ENCODE results near the gene TCIRG1. TPM values are rescaled to one million over a fixed set of nuclear protein-coding genes. Genes with fewer than 3 reads are reported as not detected.
A peak's percentile ranks its signal among the peaks of the same experiment; 100 is the strongest.

Gene TCIRG1
- total and polyA plus RNA-seq, 2 of the 13 experiments (the other 11 are each of a cell fraction or from before 2014, with no cell fraction given), result 48.0 to 69.6 TPM

- no peak for TF ChIP-seq REST (IDR thresholded peaks at IDR 0.05; ENCODE audit: borderline replicate concordance in 1 of 2, low read depth in 1 of 2, low read length in 2 of 2)
- no peak for TF ChIP-seq EHMT2 (IDR thresholded peaks at IDR 0.05; ENCODE audit: borderline replicate concordance, low read depth, low read length)
- no peak for TF ChIP-seq KIAA2018 (CRISPR knock-in tag; IDR thresholded peaks at IDR 0.05; ENCODE audit: borderline replicate concordance)
- TF ChIP-seq HNRNPLL (IDR thresholded peaks at IDR 0.05; ENCODE audit: low read depth, low read length, poor library complexity, severe bottlenecking), result peak; percentile 89
- TF ChIP-seq TRAFD1 (CRISPR knock-in tag; IDR thresholded peaks at IDR 0.05; ENCODE audit: borderline replicate concordance), result no peak
- TF ChIP-seq NR1H2 (CRISPR knock-in tag; IDR thresholded peaks at IDR 0.05; ENCODE audit: borderline replicate concordance, low read depth), result no peak
- TF ChIP-seq ARNT2 (CRISPR knock-in tag; IDR thresholded peaks at IDR 0.05; ENCODE audit: low read depth), result no peak
- TF ChIP-seq ZNF180 (CRISPR knock-in tag; IDR thresholded peaks at IDR 0.05; ENCODE audit: borderline replicate concordance, low read depth), result no peak
- no peak for TF ChIP-seq HNRNPK (IDR thresholded peaks at IDR 0.05; ENCODE audit: low read depth, low read length, poor library complexity, severe bottlenecking)
These were observed 8.3 kb upstream of the TCIRG1 start, which contains the start of gene NDUFS8 (continued) for GRCh38 chr11:68030318-68031143.

All from HepG2 (cell line).